Suprapubic skin (tissue), 3 donors: Measurements from ENCODE around the gene CYP26B1.

Experiments
- EP300 ChIP-seq: sonication (generic); formaldehyde crosslinking; IDR thresholded peaks from one replicate; pipeline ENCODE4 v1.6.1; 2017; ENCODE audit warnings: antibody characterized with exemption
- POLR2A ChIP-seq, 2 donors: fragments of 450-650 bp; IDR thresholded peaks; one replicate each; pipeline ENCODE4 v1.6.1; 2017; ENCODE audit warnings: antibody characterized with exemption in 2 of 2, mild to moderate bottlenecking in 2 of 2, moderate library complexity in 2 of 2
- TF ChIP-seq, protein P1 (sequence below), 2 donors: fragments of 200-600 bp in 1 of 2; fragments of 450-650 bp in 1 of 2; sonication (generic) in 1 of 2; IDR thresholded peaks; one replicate each; pipeline ENCODE4 v1.5.1; 2016 to 2019; ENCODE audit warnings: antibody characterized with exemption in 2 of 2, mild to moderate bottlenecking in 1 of 2, moderate library complexity in 1 of 2

DNA sequence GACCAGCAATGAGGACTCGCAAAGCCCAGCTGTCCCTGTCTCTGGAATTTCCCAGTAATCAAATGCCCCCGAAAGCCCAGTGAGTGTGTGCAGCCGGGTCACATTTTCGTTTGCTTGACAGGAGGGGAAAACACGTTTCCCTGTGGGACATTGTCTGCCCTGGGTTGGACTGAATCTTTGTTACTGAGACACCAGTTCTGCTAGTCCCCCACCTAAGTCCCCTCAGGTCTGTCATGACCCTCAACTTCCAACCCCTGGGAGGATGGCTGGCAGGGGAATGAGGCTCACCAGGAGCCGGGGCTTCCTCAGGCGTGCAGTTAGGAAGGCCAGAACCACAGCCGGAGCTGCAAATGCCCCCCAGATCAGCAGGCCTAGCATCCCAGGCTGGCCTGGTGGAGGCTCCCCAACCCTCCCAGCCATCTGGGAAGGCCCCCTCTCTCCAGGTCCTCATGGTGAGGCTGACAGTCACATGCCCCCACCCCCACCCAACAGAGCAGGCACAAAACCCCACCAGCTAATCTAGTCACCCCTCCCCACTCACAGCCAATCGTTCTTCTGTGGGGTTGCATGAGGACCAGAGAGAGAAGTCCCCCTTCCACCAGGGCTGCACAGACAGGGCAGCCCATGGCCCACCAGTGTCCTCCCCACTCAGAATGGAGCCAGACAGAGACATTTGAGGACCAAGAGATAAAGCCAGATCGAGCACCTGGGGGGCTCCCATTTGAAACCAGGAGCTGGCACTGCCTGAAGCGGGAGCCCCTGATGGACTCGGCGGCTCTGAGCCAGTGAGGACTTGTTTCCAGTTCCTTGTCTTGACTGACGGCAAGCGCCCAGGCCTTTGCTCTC, 33.6 kb downstream of the CYP26B1 start:
- TF ChIP-seq, protein P1, sequence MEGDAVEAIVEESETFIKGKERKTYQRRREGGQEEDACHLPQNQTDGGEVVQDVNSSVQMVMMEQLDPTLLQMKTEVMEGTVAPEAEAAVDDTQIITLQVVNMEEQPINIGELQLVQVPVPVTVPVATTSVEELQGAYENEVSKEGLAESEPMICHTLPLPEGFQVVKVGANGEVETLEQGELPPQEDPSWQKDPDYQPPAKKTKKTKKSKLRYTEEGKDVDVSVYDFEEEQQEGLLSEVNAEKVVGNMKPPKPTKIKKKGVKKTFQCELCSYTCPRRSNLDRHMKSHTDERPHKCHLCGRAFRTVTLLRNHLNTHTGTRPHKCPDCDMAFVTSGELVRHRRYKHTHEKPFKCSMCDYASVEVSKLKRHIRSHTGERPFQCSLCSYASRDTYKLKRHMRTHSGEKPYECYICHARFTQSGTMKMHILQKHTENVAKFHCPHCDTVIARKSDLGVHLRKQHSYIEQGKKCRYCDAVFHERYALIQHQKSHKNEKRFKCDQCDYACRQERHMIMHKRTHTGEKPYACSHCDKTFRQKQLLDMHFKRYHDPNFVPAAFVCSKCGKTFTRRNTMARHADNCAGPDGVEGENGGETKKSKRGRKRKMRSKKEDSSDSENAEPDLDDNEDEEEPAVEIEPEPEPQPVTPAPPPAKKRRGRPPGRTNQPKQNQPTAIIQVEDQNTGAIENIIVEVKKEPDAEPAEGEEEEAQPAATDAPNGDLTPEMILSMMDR (IDR thresholded peaks at IDR 0.05) = no peak
- TF ChIP-seq POLR2A (IDR thresholded peaks at IDR 0.05) = no peak
- no peak for TF ChIP-seq EP300
